Fibroblast of pulmonary artery (primary cell): Measurements from ENCODE around the gene ADAP1.
"Not testable (repeated sequence)": the region's sequence is repeated elsewhere in the genome, so short reads cannot be mapped to it uniquely, and the experiment has no call there.

Experiments
- DNase-seq: peaks from one replicate; pipeline ENCODE4 v3.0.0-alpha.2; 2010; ENCODE audit warnings: low read depth
- H3K4me3 ChIP-seq: replicated peaks from 2 replicates; pipeline ENCODE4 v1.5.1; 2011; ENCODE audit warnings: low read depth, mild to moderate bottlenecking, control low read depth, low read length, moderate library complexity
- CTCF ChIP-seq: IDR thresholded peaks from 2 replicates; pipeline ENCODE4 v1.5.1; 2011; ENCODE audit warnings: mild to moderate bottlenecking, control low read depth, low read length, inconsistent platforms; ENCODE audit errors: missing control alignments

Gene ADAP1

GRCh38 chr7:909358-910329 lies 44.8 kb downstream of the ADAP1 start:
- TF ChIP-seq CTCF, result no peak
- peak; percentile 48 for DNase-seq
- no peak overlapping the region for H3K4me3 ChIP-seq

- H3K4me3 ChIP-seq, result not testable (repeated sequence)
- peak; percentile 46 for TF ChIP-seq CTCF
- DNase-seq, result peak; percentile 41
Measured at GRCh38 chr7:908591-909357, 45.7 kb downstream of the ADAP1 start.

- no peak overlapping the region for H3K4me3 ChIP-seq
- no peak for TF ChIP-seq CTCF
- no peak for DNase-seq
Measured at GRCh38 chr7:908159-908581, 46.3 kb downstream of the ADAP1 start.

- no peak for TF ChIP-seq CTCF
- H3K4me3 ChIP-seq, result no peak overlapping the region
- DNase-seq, result no peak
Measured at GRCh38 chr7:907158-907980, 47.1 kb downstream of the ADAP1 start.

- no peak for TF ChIP-seq CTCF
- no peak overlapping the region for H3K4me3 ChIP-seq
- no peak for DNase-seq
Measured at GRCh38 chr7:906776-907157, 47.7 kb downstream of the ADAP1 start.

GRCh38 chr7:904847-905246 lies 49.6 kb downstream of the ADAP1 start:
- H3K4me3 ChIP-seq, result no peak overlapping the region
- no peak for TF ChIP-seq CTCF
- peak; percentile 57 for DNase-seq
